ENCODE measurements around the gene DUSP18.

DUSP18 gene

DNA sequence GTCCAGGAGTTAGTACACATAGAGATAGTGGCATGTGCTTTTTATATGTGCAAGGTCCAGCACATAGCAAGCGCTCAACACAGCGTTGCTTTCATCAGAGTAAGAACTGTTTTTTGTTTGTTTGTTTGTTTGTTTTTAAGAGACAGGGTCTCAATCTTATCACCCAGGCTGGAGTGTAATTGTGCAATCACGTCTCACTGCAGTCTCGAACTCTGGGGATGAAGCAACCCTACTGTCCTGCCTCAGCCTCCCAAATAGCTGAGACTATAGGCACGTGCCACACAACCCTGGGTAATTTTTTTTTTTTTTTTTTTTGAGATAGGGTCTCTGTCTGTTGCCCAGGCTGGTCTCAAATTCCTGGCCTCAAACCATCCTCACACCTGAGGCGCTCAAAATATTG, 49.9 kb downstream of the DUSP18 start:
- Histone ChIP-seq H3K79me2 (ENCODE audit: insufficient read depth, low read length) (no peaks in the 10 kb centered on the region), H3K9ac (ENCODE audit: low read depth, low read length) (no peak overlapping the region), H3K9me3 (ENCODE audit: insufficient read depth, low read length, severe bottlenecking) (no peaks in the 10 kb centered on the region), H3K27ac (ENCODE audit: low read length) (no peak overlapping the region), H3K4me1 (ENCODE audit: insufficient read depth, low read length) (no peaks in the 10 kb centered on the region), H3K27me3 (ENCODE audit: insufficient read depth, low read length, poor library complexity) (no peaks in the 10 kb centered on the region), H3K4me3 (ENCODE audit: low read depth in 1 of 2, low read length in 2 of 2) (no peak overlapping the region), H4K20me1 (ENCODE audit: insufficient read depth, low read length) (no peaks in the 10 kb centered on the region), H2AFZ (ENCODE audit: low read depth, low read length) (no peak overlapping the region), H3K4me2 (ENCODE audit: insufficient read depth, low read length) (no peak overlapping the region), H3K36me3 (ENCODE audit: insufficient read depth, low read length) (no peaks in the 10 kb centered on the region)
- DNase-seq (no peak), ATAC-seq (ENCODE audit: insufficient read depth, low read depth) (no peak)
- no peak for TF ChIP-seq EZH2 (IDR thresholded peaks at IDR 0.05; ENCODE audit: borderline replicate concordance, low read depth, low read length, severe bottlenecking)
- TF ChIP-seq, protein P1, sequence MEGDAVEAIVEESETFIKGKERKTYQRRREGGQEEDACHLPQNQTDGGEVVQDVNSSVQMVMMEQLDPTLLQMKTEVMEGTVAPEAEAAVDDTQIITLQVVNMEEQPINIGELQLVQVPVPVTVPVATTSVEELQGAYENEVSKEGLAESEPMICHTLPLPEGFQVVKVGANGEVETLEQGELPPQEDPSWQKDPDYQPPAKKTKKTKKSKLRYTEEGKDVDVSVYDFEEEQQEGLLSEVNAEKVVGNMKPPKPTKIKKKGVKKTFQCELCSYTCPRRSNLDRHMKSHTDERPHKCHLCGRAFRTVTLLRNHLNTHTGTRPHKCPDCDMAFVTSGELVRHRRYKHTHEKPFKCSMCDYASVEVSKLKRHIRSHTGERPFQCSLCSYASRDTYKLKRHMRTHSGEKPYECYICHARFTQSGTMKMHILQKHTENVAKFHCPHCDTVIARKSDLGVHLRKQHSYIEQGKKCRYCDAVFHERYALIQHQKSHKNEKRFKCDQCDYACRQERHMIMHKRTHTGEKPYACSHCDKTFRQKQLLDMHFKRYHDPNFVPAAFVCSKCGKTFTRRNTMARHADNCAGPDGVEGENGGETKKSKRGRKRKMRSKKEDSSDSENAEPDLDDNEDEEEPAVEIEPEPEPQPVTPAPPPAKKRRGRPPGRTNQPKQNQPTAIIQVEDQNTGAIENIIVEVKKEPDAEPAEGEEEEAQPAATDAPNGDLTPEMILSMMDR (IDR thresholded peaks at IDR 0.05; ENCODE audit: borderline replicate concordance, extremely low read depth, low read length, poor library complexity, severe bottlenecking) = no peak

DNA sequence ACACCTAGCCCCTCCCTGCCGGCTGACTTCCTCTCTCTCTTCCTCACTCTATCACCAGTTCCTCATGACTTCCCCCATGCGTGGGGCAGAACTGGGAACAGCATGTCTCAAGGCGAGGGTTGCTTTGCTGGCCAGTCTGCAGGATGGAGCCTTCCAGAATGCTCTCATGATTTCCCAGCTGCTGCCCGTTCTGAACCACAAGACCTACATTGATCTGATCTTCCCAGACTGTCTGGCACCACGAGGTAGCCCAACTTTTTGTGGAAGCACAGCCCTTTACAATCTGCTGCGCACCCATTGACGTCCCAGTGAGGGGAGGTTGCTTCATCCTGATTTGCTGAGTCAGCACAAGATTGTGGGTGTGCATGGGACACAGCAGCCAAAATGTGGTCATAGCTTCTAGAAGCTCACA, 52.1 kb downstream of the DUSP18 start:
- peaks cover 2% of the 10 kb centered on the region for H3K27me3 ChIP-seq (ENCODE audit: insufficient read depth, low read length, poor library complexity)

DNA sequence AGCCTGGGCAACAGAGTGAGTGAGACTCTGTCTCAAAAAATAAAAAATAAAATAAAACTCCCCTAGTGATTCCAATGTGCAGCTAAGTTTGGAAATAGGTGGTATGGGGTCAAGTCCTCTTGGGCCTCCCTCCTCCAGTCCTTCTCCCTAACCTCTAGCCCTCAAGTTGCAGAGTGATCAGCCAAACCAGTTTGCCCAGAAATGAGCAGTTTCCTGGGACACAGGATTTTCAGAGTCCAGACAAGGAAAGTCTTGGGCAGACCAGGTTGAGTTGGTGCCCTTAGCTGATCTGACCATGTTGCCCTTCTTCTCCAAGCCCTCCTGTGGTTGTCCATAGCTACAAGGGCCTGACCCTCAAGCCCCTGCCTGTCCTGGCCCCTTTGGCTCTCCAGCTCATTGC, 52.8 kb downstream of the DUSP18 start:
- H3K4me3 ChIP-seq (ENCODE audit: low read depth in 1 of 2, low read length in 2 of 2) = no peak overlapping the region
- ATAC-seq (ENCODE audit: insufficient read depth, low read depth) (no peak), DNase-seq (no peak)
- no peak overlapping the region for H3K27ac ChIP-seq (ENCODE audit: low read length)
- H3K4me1 ChIP-seq (ENCODE audit: insufficient read depth, low read length) = no peaks in the 10 kb centered on the region
- no peak for TF ChIP-seq EZH2 (IDR thresholded peaks at IDR 0.05; ENCODE audit: borderline replicate concordance, low read depth, low read length, severe bottlenecking)
- TF ChIP-seq, protein P1 (IDR thresholded peaks at IDR 0.05; ENCODE audit: borderline replicate concordance, extremely low read depth, low read length, poor library complexity, severe bottlenecking) = no peak
- H3K9me3 ChIP-seq (ENCODE audit: insufficient read depth, low read length, severe bottlenecking) = no peaks in the 10 kb centered on the region
- H3K36me3 ChIP-seq (ENCODE audit: insufficient read depth, low read length) = no peaks in the 10 kb centered on the region
- peaks cover 2% of the 10 kb centered on the region for H3K27me3 ChIP-seq (ENCODE audit: insufficient read depth, low read length, poor library complexity)
- H3K79me2 ChIP-seq (ENCODE audit: insufficient read depth, low read length) = no peaks in the 10 kb centered on the region
- no peak overlapping the region for H3K4me2 ChIP-seq (ENCODE audit: insufficient read depth, low read length)
- no peak overlapping the region for H3K9ac ChIP-seq (ENCODE audit: low read depth, low read length)
- H2AFZ ChIP-seq (ENCODE audit: low read depth, low read length) = no peak overlapping the region
- no peaks in the 10 kb centered on the region for H4K20me1 ChIP-seq (ENCODE audit: insufficient read depth, low read length)

More for the DNA sequence above, 52.1 kb downstream of the DUSP18 start:
- Histone ChIP-seq H3K9ac (ENCODE audit: low read depth, low read length) (no peak overlapping the region), H4K20me1 (ENCODE audit: insufficient read depth, low read length) (no peaks in the 10 kb centered on the region), H3K4me2 (ENCODE audit: insufficient read depth, low read length) (no peak overlapping the region), H3K36me3 (ENCODE audit: insufficient read depth, low read length) (no peaks in the 10 kb centered on the region), H3K27ac (ENCODE audit: low read length) (no peak overlapping the region), H3K79me2 (ENCODE audit: insufficient read depth, low read length) (no peaks in the 10 kb centered on the region), H3K4me3 (ENCODE audit: low read depth in 1 of 2, low read length in 2 of 2) (no peak overlapping the region), H2AFZ (ENCODE audit: low read depth, low read length) (no peak overlapping the region), H3K4me1 (ENCODE audit: insufficient read depth, low read length) (no peaks in the 10 kb centered on the region), H3K9me3 (ENCODE audit: insufficient read depth, low read length, severe bottlenecking) (no peaks in the 10 kb centered on the region)
- ATAC-seq (ENCODE audit: insufficient read depth, low read depth) = no peak
- no peak for DNase-seq
- TF ChIP-seq, protein P1 (IDR thresholded peaks at IDR 0.05; ENCODE audit: borderline replicate concordance, extremely low read depth, low read length, poor library complexity, severe bottlenecking) = no peak
- no peak for TF ChIP-seq EZH2 (IDR thresholded peaks at IDR 0.05; ENCODE audit: borderline replicate concordance, low read depth, low read length, severe bottlenecking)

DNA sequence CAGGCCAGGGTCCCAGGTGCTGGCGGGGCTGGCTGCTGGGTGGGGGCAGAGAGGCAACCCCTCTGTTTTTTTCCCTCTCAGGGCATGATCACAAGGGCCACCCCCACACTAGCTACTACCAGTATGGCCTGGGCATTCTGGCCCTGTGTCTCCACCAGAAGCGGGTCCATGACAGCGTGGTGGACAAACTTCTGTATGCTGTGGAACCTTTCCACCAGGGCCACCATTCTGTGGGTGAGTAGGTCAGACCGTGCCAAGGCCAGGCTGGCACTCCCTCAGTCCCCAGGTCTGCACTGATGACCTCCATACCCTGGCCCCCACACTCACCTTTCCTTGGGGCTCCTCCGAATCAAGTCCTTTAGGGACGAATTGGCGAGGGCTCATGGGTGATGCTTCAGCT, 53.4 kb downstream of the DUSP18 start:
- Histone ChIP-seq H3K4me3 (ENCODE audit: low read depth in 1 of 2, low read length in 2 of 2) (no peak overlapping the region), H4K20me1 (ENCODE audit: insufficient read depth, low read length) (no peaks in the 10 kb centered on the region), H3K9me3 (ENCODE audit: insufficient read depth, low read length, severe bottlenecking) (no peaks in the 10 kb centered on the region), H2AFZ (ENCODE audit: low read depth, low read length) (no peak overlapping the region), H3K9ac (ENCODE audit: low read depth, low read length) (no peak overlapping the region), H3K4me2 (ENCODE audit: insufficient read depth, low read length) (no peak overlapping the region), H3K36me3 (ENCODE audit: insufficient read depth, low read length) (no peaks in the 10 kb centered on the region), H3K27me3 (ENCODE audit: insufficient read depth, low read length, poor library complexity) (peaks cover 2% of the 10 kb centered on the region), H3K4me1 (ENCODE audit: insufficient read depth, low read length) (no peaks in the 10 kb centered on the region), H3K79me2 (ENCODE audit: insufficient read depth, low read length) (no peaks in the 10 kb centered on the region), H3K27ac (ENCODE audit: low read length) (no peak overlapping the region)
- ATAC-seq (ENCODE audit: insufficient read depth, low read depth) (no peak), DNase-seq (no peak)
- TF ChIP-seq EZH2 (IDR thresholded peaks at IDR 0.05; ENCODE audit: borderline replicate concordance, low read depth, low read length, severe bottlenecking) = no peak
- TF ChIP-seq, protein P1 (IDR thresholded peaks at IDR 0.05; ENCODE audit: borderline replicate concordance, extremely low read depth, low read length, poor library complexity, severe bottlenecking) = no peak
